GM19351 (cell line): ENCODE data around the gene KIAA1671.

ENCODE experiments used
- ATAC-seq: cut with Tn5 transposase; IDR thresholded peaks from one replicate; pipeline ENCODE4 v1.9.1; 2021; ENCODE audit warnings: mild to moderate bottlenecking, moderate library complexity; ENCODE audit not compliant: unreplicated experiment

The KIAA1671 gene

GRCh38 chr22:25007444-25008106 lies 55.1 kb downstream of the KIAA1671 start:
- ATAC-seq: no peak

GRCh38 chr22:25008666-25009065 lies 56.1 kb downstream of the KIAA1671 start:
- ATAC-seq: no peak

DNA sequence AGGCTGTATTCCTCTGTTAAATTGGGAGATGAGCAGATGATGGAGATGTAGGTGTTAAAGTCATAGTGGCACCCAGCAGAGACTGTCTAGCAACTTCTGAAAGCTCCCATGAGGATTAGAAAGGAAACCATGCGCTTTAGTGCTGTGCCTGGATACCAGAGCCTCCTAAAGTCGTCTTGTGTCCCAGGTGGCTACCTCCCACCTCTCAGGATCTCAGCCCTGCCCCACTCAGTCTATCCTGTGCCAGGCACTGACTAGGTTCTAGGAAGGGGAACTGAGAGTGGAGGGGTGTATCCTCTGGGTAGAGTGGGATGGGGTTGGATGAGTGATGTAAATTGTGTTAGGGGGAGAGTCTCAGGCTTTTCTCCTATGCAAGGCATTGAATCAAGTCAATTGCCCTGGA lies 60.2 kb downstream of the KIAA1671 start:
- ATAC-seq: no peak

DNA sequence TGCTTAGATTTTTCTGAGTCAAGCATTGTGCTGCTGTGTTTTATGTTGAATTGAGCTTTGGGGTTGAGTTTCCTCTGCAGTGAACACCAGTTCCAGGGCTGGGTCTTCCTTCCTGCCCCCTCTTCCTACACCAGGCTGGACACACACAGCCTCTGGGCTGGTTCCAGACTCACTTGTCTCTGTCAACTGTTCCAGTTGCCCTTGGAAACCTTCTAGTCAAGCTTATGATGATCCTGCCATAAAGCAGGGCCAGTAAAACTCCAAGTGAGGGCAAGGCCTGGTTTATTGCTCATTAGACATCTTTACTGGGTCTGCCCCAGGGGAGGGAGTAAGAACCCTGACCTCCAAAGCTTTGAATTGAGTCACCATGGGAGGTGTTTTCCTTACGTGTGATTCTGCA lies 61.1 kb downstream of the KIAA1671 start:
- ATAC-seq: no peak

- ATAC-seq: no peak
Measured at GRCh38 chr22:25014896-25015755, 62.6 kb downstream of the KIAA1671 start.

DNA sequence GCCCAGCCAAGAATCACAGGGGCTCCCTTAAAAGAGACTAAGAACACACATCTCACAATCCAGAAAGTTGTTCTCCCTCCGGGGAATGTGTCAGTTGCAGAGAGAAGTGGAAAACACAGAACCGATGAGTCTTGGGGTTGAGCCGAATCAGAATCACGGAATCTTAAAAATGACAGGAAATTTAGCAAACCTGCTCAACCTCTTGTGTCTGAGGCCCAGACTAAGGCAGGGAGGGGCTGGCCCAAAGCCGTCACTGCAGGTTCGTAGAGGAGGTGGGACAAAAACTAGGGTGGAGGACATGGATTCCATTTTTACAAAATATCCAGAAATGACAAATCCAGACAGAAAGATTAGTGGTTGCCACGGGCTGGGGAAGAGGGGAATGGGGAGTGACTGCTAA lies 63.8 kb downstream of the KIAA1671 start:
- no peak for ATAC-seq

DNA sequence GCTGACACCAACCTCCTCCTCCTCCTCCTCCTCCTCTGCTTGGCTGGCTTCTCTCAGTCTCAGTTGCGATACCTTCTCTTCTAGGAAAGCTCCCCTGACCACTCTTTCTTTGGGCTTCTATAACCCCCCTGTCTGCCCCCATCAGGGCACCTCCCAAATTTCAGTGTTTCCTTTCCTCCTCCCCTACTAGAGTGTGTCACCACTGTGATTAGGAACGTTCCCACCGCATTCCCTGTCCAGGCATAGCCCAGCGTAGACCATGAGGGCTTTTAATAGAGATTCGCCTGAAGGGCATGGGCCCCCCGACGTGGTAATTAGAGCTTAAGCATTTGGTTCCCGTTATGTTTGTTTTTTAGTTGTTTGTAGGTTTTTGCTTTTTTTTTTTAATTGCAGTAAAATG lies 65.5 kb downstream of the KIAA1671 start:
- ATAC-seq: no peak

- ATAC-seq: no peak
Measured at GRCh38 chr22:25019427-25020184, 67.1 kb downstream of the KIAA1671 start.

- no peak for ATAC-seq
Measured at GRCh38 chr22:25021409-25021808, 68.9 kb downstream of the KIAA1671 start.

- no peak for ATAC-seq
Measured at GRCh38 chr22:25021976-25022711, 69.6 kb downstream of the KIAA1671 start.

DNA sequence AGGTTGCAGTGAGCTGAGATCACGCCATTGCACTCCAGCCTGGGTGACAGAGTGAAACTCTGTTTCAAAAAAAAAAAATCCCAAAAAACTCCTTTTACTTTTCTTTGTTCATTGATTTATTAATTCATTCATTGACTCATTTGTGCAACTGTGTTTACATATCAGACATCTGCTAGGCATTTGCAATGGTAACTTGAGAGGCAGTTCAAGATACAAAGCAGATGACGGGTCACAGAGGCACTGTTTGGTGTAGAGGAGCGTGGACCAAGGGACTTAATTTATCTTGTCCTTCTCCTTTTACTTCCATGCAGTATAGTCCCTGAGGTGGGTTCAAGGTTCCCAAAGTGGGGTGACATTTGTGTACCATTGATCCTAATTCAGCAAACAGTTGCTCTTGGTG lies 71.4 kb downstream of the KIAA1671 start:
- no peak for ATAC-seq

GRCh38 chr22:25024895-25025294 lies 72.4 kb downstream of the KIAA1671 start:
- no peak for ATAC-seq

- ATAC-seq: no peak
Measured at GRCh38 chr22:25025491-25026400, 73.2 kb downstream of the KIAA1671 start.

GRCh38 chr22:25027043-25027906 lies 74.8 kb downstream of the KIAA1671 start:
- ATAC-seq: no peak

DNA sequence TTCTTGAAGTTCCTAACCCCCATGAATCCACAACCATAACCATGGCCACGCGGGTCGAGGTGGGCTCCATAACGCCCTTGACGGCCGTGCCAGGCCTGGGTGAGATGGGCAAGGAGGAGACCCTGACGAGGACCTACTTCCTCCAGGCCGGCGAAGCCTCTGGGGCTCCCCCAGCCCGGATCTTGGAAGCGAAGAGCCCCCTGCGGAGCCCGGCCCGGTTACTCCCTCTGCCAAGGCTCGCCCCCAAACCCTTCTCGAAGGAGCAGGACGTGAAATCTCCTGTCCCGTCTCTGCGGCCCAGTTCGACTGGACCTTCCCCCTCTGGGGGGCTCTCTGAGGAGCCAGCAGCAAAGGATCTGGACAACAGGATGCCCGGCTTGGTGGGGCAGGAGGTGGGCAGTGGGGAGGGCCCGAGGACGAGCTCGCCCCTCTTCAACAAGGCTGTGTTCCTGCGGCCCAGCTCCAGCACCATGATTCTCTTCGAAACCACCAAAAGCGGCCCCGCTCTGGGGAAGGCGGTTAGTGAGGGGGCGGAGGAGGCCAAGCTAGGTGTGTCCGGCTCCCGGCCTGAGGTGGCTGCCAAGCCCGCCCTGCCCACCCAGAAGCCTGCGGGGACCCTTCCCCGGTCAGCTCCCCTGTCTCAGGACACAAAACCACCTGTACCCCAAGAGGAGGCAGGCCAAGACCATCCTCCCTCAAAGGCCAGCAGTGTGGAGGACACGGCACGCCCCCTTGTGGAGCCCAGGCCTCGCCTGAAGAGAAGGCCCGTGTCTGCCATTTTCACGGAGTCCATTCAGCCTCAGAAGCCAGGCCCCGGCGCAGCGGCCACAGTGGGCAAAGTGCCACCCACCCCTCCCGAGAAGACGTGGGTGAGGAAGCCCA lies 75.7 kb downstream of the KIAA1671 start:
- ATAC-seq: no peak

DNA sequence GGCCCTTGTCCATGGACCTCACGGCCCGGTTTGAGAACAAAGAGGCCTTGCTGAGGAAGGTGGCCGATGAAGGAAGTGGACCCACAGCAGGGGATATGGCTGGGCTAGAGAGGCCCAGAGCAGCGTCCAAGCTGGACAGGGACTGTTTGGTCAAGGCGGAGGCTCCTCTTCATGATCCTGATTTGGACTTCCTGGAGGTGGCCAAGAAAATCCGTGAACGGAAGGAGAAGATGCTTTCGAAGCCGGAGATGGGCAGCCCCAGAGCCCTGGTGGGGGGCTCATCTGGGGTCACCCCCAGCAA lies 76.3 kb downstream of the KIAA1671 start:
- ATAC-seq: no peak

GRCh38 chr22:25029181-25029580 lies 76.7 kb downstream of the KIAA1671 start:
- ATAC-seq: no peak

DNA sequence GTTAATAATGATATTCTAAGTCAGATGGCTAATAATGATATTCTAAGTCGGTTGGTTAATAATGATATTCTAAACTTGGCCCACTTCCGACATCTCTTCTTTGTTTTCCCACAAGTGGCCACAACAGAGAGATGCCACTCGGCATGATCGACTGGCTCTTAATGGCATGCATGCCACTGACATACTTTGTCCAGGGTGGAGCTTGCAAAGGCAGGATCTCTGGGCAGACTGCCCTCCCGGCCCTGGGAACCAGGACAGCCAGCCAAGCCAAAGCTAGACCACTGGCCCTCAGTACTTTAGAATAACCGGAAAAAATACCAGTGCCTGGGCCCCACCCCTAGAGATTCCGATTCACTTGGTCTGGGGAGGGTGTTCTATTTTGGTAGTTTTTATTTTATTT lies 78.1 kb downstream of the KIAA1671 start:
- ATAC-seq: no peak
